T-cell (primary cell): ENCODE results near the gene AGXT. TPM values are rescaled to one million over a fixed set of nuclear protein-coding genes. Genes with fewer than 3 reads are reported as not detected.
A peak's percentile ranks its signal among the peaks of the same experiment; 100 is the strongest.

Source experiments
- ATAC-seq, 4 experiments: fragments of 200-7000 bp in 3 of 4; fragments of 150-1000 bp in 1 of 4; cut with Tn5 transposase; replicated peaks in 1 of 4; 1 replicate in 3 of 4; 2 replicates in 1 of 4; pipeline ENCODE4 v1.10.0; 2021; ENCODE audit warnings: moderate library complexity in 3 of 4, mild to moderate bottlenecking in 2 of 4, moderate number of reproducible peaks in 1 of 4
- CTCF ChIA-PET, 2 donors: fragments of 300-600 bp; sonication (Branson Sonifier 250); formaldehyde crosslinking; loops; one replicate each; lab custom pipeline; 2022; ENCODE audit warnings: antibody characterized with exemption in 2 of 2; lab: Charles Lee
- POLR2A ChIA-PET, 2 donors: fragments of 300-600 bp; sonication (Branson Sonifier 250); formaldehyde crosslinking; loops; one replicate each; lab custom pipeline; 2022; ENCODE audit warnings: antibody characterized with exemption in 2 of 2; lab: Charles Lee
- DNase-seq, 35 experiments: peaks; one replicate each; pipeline versions ENCODE4 v3.0.0 to v3.0.0-alpha.2; 2013 to 2023
- H3K27ac ChIP-seq: one replicate; pipeline ENCODE4 v1.5.1; 2013; ENCODE audit warnings: low read length
- H3K27me3 ChIP-seq, 2 experiments: replicated peaks in 1 of 2; 1 replicate in 1 of 2; 2 replicates in 1 of 2; pipeline versions ENCODE4 v1.6.1 to v1.7.0; 2013; ENCODE audit warnings: low read length in 1 of 2, mixed read lengths in 1 of 2; ENCODE audit not compliant: control insufficient read depth in 2 of 2, insufficient read depth in 2 of 2; ENCODE audit errors: extremely low read depth in 1 of 2
- H3K36me3 ChIP-seq, 2 donors: 1 replicate in 1 of 2; 2 replicates in 1 of 2; pipeline versions ENCODE4 v1.6.1 to v1.7.0; 2013; ENCODE audit warnings: low read length in 1 of 2; ENCODE audit not compliant: control insufficient read depth in 2 of 2, insufficient read depth in 1 of 2; ENCODE audit errors: extremely low read depth in 1 of 2
- H3K4me1 ChIP-seq, 2 experiments: 1 replicate in 1 of 2; 2 replicates in 1 of 2; pipeline versions ENCODE4 v1.6.1 to v1.7.0; 2013; ENCODE audit warnings: low read length in 2 of 2, mixed read lengths in 1 of 2; ENCODE audit not compliant: insufficient read depth in 2 of 2, control insufficient read depth in 1 of 2; ENCODE audit errors: extremely low read depth in 1 of 2
- H3K4me3 ChIP-seq, 2 donors: 1 replicate in 1 of 2; 2 replicates in 1 of 2; pipeline versions ENCODE4 v1.5.1 to v1.7.0; 2013; ENCODE audit warnings: mild to moderate bottlenecking in 2 of 2, low read length in 1 of 2, moderate library complexity in 1 of 2; ENCODE audit not compliant: control insufficient read depth in 1 of 2; ENCODE audit errors: extremely low read depth in 1 of 2
- H3K9me3 ChIP-seq: 2 replicates; pipeline ENCODE4 v1.7.0; 2013
- H3K27ac Mint-ChIP-seq, 2 donors: one replicate each; pipeline ENCODE4 v1.8.0; 2020 to 2021; ENCODE audit warnings: mild to moderate bottlenecking in 2 of 2, mixed read lengths in 2 of 2
- H3K27me3 Mint-ChIP-seq, 2 donors: one replicate each; pipeline ENCODE4 v1.8.0; 2021 to 2022; ENCODE audit warnings: mixed read lengths in 2 of 2
- H3K36me3 Mint-ChIP-seq: one replicate; pipeline ENCODE4 v1.8.0; 2021; ENCODE audit warnings: mixed read lengths
- H3K4me1 Mint-ChIP-seq, 3 donors: one replicate each; pipeline ENCODE4 v1.8.0; 2020 to 2022; ENCODE audit warnings: mixed read lengths in 3 of 3, mild to moderate bottlenecking in 1 of 3
- H3K4me3 Mint-ChIP-seq, 3 donors: one replicate each; pipeline ENCODE4 v1.8.0; 2020 to 2022; ENCODE audit warnings: mild to moderate bottlenecking in 3 of 3, mixed read lengths in 3 of 3, moderate library complexity in 3 of 3
- H3K9me3 Mint-ChIP-seq, 3 donors: one replicate each; pipeline ENCODE4 v1.8.0; 2020 to 2022; ENCODE audit warnings: mixed read lengths in 3 of 3
- WGBS: methylation state at CpG from one replicate; pipeline ENCODE4 v1.1.5; 2013; ENCODE audit warnings: missing lambda C conversion rate; ENCODE audit not compliant: insufficient coverage; 5-methylcytosine and 5-hydroxymethylcytosine counted together
- total RNA-seq, 35 experiments: library from RNA in 6 of 35; stranded (reverse) in 6 of 35; fragments of 120-200 nt in 1 of 35; gene quantifications; one replicate each; pipeline versions ENCODE4 v1.2.1 to v1.2.4 and lab custom pipeline; 2013 to 2026

AGXT gene
- total RNA-seq, 5 donors from 2014 or later (not counting 1 experiment from before 2014, with no cell fraction given), result 0.41 to 0.88 (median 0.76) TPM; not detected in 2

- H3K4me1 Mint-ChIP-seq, result peaks cover 0 to 6% (median 6%) of the 10 kb centered on the region in 3 donors
- no peak overlapping the region for H3K27ac ChIP-seq
- no peak overlapping the region for H3K4me3 Mint-ChIP-seq
- H3K27ac Mint-ChIP-seq, result no peak overlapping the region
- peaks cover 8 to 19% of the 10 kb centered on the region in 2 donors for H3K27me3 Mint-ChIP-seq
- no peak overlapping the region for H3K4me3 ChIP-seq
- peaks cover 20 to 28% of the 10 kb centered on the region in 2 experiments for H3K27me3 ChIP-seq
- ATAC-seq (no peak), DNase-seq (no peak)
- no peaks in the 10 kb centered on the region for H3K9me3 ChIP-seq
- no peaks in the 10 kb centered on the region for H3K9me3 Mint-ChIP-seq
- WGBS, result 86% methylated on average over 13 of the region's 13 CpGs
- POLR2A ChIA-PET, result no interaction called here
- CTCF ChIA-PET, result no interaction called here
- H3K36me3 ChIP-seq, result no peaks in the 10 kb centered on the region
- H3K4me1 ChIP-seq, result peaks cover 3 to 15% of the 10 kb centered on the region in 2 experiments
- no peaks in the 10 kb centered on the region for H3K36me3 Mint-ChIP-seq
Measured at GRCh38 chr2:240832921-240833494, 35.6 kb upstream of the AGXT start.

GRCh38 chr2:240833724-240834285 lies 34.8 kb upstream of the AGXT start:
- peaks cover 11 to 15% of the 10 kb centered on the region in 2 donors for H3K27me3 Mint-ChIP-seq
- H3K4me1 ChIP-seq, result peaks cover 3 to 15% of the 10 kb centered on the region in 2 experiments
- POLR2A ChIA-PET, result no interaction called here
- H3K27ac Mint-ChIP-seq, result peak overlapping the region in 1 of 2 donors; percentile 16
- DNase-seq, result no peak
- H3K4me3 ChIP-seq, result no peak overlapping the region
- H3K27me3 ChIP-seq, result peaks cover 16 to 24% of the 10 kb centered on the region in 2 experiments
- no peak overlapping the region for H3K27ac ChIP-seq
- H3K4me3 Mint-ChIP-seq, result no peak overlapping the region
- no peaks in the 10 kb centered on the region for H3K9me3 ChIP-seq
- no peaks in the 10 kb centered on the region for H3K36me3 ChIP-seq
- CTCF ChIA-PET, result no interaction called here
- no peak for ATAC-seq
- H3K4me1 Mint-ChIP-seq, result peaks cover 0 to 6% (median 6%) of the 10 kb centered on the region in 3 donors
- H3K9me3 Mint-ChIP-seq, result no peaks in the 10 kb centered on the region
- H3K36me3 Mint-ChIP-seq, result no peaks in the 10 kb centered on the region
- 88% methylated on average over 4 of the region's 8 CpGs for WGBS

GRCh38 chr2:240834377-240834975 lies 34.1 kb upstream of the AGXT start:
- no peaks in the 10 kb centered on the region for H3K9me3 ChIP-seq
- Mint-ChIP-seq H3K9me3 (no peaks in the 10 kb centered on the region), H3K4me3 (no peak overlapping the region), H3K27ac (no peak overlapping the region), H3K4me1 (peaks cover 0 to 6% (median 6%) of the 10 kb centered on the region in 3 donors), H3K27me3 (peaks cover 7 to 11% of the 10 kb centered on the region in 2 donors), H3K36me3 (no peaks in the 10 kb centered on the region)
- POLR2A ChIA-PET, result no interaction called here
- peaks cover 3 to 15% of the 10 kb centered on the region in 2 experiments for H3K4me1 ChIP-seq
- H3K36me3 ChIP-seq, result no peaks in the 10 kb centered on the region
- WGBS, result 89% methylated on average over 6 of the region's 6 CpGs
- DNase-seq, result no peak
- peaks cover 12 to 30% of the 10 kb centered on the region in 2 experiments for H3K27me3 ChIP-seq
- H3K4me3 ChIP-seq, result no peak overlapping the region
- H3K27ac ChIP-seq, result no peak overlapping the region
- CTCF ChIA-PET, result no interaction called here
- no peak for ATAC-seq

GRCh38 chr2:240835528-240835927 lies 33.1 kb upstream of the AGXT start:
- Histone ChIP-seq H3K4me3 (no peak overlapping the region), H3K27ac (no peak overlapping the region), H3K4me1 (peaks cover 3 to 15% of the 10 kb centered on the region in 2 experiments), H3K9me3 (no peaks in the 10 kb centered on the region), H3K27me3 (peaks cover 4 to 33% of the 10 kb centered on the region in 2 experiments), H3K36me3 (no peaks in the 10 kb centered on the region)
- ATAC-seq (no peak), DNase-seq (no peak)
- peaks cover 0 to 6% (median 6%) of the 10 kb centered on the region in 3 donors for H3K4me1 Mint-ChIP-seq
- H3K36me3 Mint-ChIP-seq, result no peaks in the 10 kb centered on the region
- CTCF ChIA-PET, result no interaction called here
- no peak overlapping the region for H3K4me3 Mint-ChIP-seq
- peaks cover 9 to 13% of the 10 kb centered on the region in 2 donors for H3K27me3 Mint-ChIP-seq
- no peaks in the 10 kb centered on the region for H3K9me3 Mint-ChIP-seq
- WGBS, result 75% methylated on average over 4 of the region's 9 CpGs
- H3K27ac Mint-ChIP-seq, result peak overlapping the region in 1 of 2 donors; percentile 7
- POLR2A ChIA-PET, result no interaction called here

GRCh38 chr2:240836781-240837467 lies 31.7 kb upstream of the AGXT start:
- no peak for ATAC-seq
- peaks cover 9 to 13% of the 10 kb centered on the region in 2 donors for H3K27me3 Mint-ChIP-seq
- peaks cover 4 to 38% of the 10 kb centered on the region in 2 experiments for H3K27me3 ChIP-seq

GRCh38 chr2:240837621-240838020 lies 31.0 kb upstream of the AGXT start:
- H3K27me3 Mint-ChIP-seq, result peaks cover 9 to 15% of the 10 kb centered on the region in 2 donors
- no peaks in the 10 kb centered on the region for H3K36me3 Mint-ChIP-seq
- DNase-seq (no peak), ATAC-seq (no peak)
- H3K9me3 Mint-ChIP-seq, result no peaks in the 10 kb centered on the region
- no peaks in the 10 kb centered on the region for H3K36me3 ChIP-seq
- POLR2A ChIA-PET, result interaction anchor here in 1 of 2 donors (0.5 kb wide), 1 partner anchor 483 kb away, joined by 3 read pairs; no protein-coding TSS in a partner anchor
- no peak overlapping the region for H3K27ac ChIP-seq
- no peak overlapping the region for H3K4me3 Mint-ChIP-seq
- peaks cover 4 to 41% of the 10 kb centered on the region in 2 experiments for H3K27me3 ChIP-seq
- H3K27ac Mint-ChIP-seq, result no peak overlapping the region
- H3K4me3 ChIP-seq, result no peak overlapping the region
- peaks cover 0 to 5% of the 10 kb centered on the region in 2 experiments for H3K4me1 ChIP-seq
- WGBS, result 46% methylated on average over 3 of the region's 4 CpGs
- no peaks in the 10 kb centered on the region for H3K9me3 ChIP-seq
- no peaks in the 10 kb centered on the region for H3K4me1 Mint-ChIP-seq
- CTCF ChIA-PET, result no interaction called here

More at GRCh38 chr2:240836781-240837467, 31.7 kb upstream of the AGXT start:
- H3K27ac Mint-ChIP-seq, result no peak overlapping the region
- no peak overlapping the region for H3K4me3 Mint-ChIP-seq
- H3K9me3 ChIP-seq, result no peaks in the 10 kb centered on the region
- no peaks in the 10 kb centered on the region for H3K36me3 ChIP-seq
- ChIA-PET CTCF (no interaction called here), POLR2A (no interaction called here)
- H3K36me3 Mint-ChIP-seq, result no peaks in the 10 kb centered on the region
- no peaks in the 10 kb centered on the region for H3K9me3 Mint-ChIP-seq
- peaks cover 0 to under 1% (median under 1%) of the 10 kb centered on the region in 3 donors for H3K4me1 Mint-ChIP-seq
- no peak for DNase-seq
- H3K4me1 ChIP-seq, result peaks cover 0 to 9% of the 10 kb centered on the region in 2 experiments
- WGBS, result 85% methylated on average over 13 of the region's 17 CpGs
- no peak overlapping the region for H3K4me3 ChIP-seq
- no peak overlapping the region for H3K27ac ChIP-seq
